K562 (cell line): ENCODE data around the gene TRPC4AP. TPM values are rescaled to one million over a fixed set of nuclear protein-coding genes. Genes with fewer than 3 reads are reported as not detected.
A peak's percentile ranks its signal among the peaks of the same experiment; 100 is the strongest.

Experiments used
- ATAC-seq: fragments of 200-7000 bp; cut with Tn5 transposase; 3 replicates; pipeline ENCODE4 v1.9.1; 2020; ENCODE audit warnings: moderate library complexity
- BruUV-seq: library from RNA; stranded (reverse); fragments of 400-500 nt; replicated peaks from 2 replicates; lab custom pipeline; 2021; lab: Mats Ljungman, UMichigan
- CTCF ChIA-PET: fragments of 300-600 bp; formaldehyde crosslinking; extraction: SDS; loops from one replicate; lab custom pipeline; 2021; ENCODE audit warnings: low intra/inter-chr PET ratio; lab: Yijun Ruan, JAX
- POLR2A ChIA-PET: fragments of 300-600, 350-650 bp; sonication (Branson Sonifier 250); formaldehyde crosslinking; extraction: SDS; loops from one replicate; lab custom pipeline; 2021; ENCODE audit warnings: antibody characterized with exemption, inconsistent platforms; lab: Yijun Ruan, JAX
- DNase-seq, 4 experiments: peaks; one replicate each; pipeline versions ENCODE4 v3.0.0 to v3.0.0-alpha.2; 2011 to 2018; ENCODE audit warnings: low spot score in 3 of 4, mixed read lengths in 3 of 4; ENCODE audit errors: extremely low read depth in 1 of 4
- FAIRE-seq: peaks from 2 replicates; lab custom pipeline; 2011; peaks lifted over from hg19 to GRCh38; lab: Jason Lieb, UNC
- H2AFZ ChIP-seq: 2 replicates; pipeline ENCODE4 v1.6.0; 2011; ENCODE audit warnings: low read depth, low read length, control low read depth, inconsistent platforms
- H3K27ac ChIP-seq: fragments of 200-600 bp; 3 replicates; pipeline ENCODE4 v1.8.0; 2011; ENCODE audit warnings: low read depth, mild to moderate bottlenecking, control low read depth, inconsistent platforms, low read length, moderate library complexity, mixed read lengths; ENCODE audit errors: extremely low read depth
- H3K27me3 ChIP-seq, 2 experiments: fragments of 300-600 bp in 1 of 2; 2 replicates in 1 of 2; 3 replicates in 1 of 2; pipeline versions ENCODE4 v1.6.0 to v1.8.0; 2011; ENCODE audit warnings: inconsistent platforms in 2 of 2, low read length in 2 of 2, mild to moderate bottlenecking in 1 of 2, mixed read lengths in 1 of 2, moderate library complexity in 1 of 2; ENCODE audit not compliant: control insufficient read depth in 2 of 2, insufficient read depth in 2 of 2
- H3K36me3 ChIP-seq: fragments of 300-600 bp; 3 replicates; pipeline ENCODE4 v1.8.0; 2011; ENCODE audit warnings: mild to moderate bottlenecking, low read length, inconsistent platforms; ENCODE audit not compliant: control insufficient read depth, insufficient read depth
- H3K4me1 ChIP-seq, 2 experiments: fragments of 200-600 bp in 1 of 2; replicated peaks in 1 of 2; 2 replicates in 1 of 2; 3 replicates in 1 of 2; pipeline versions ENCODE4 v1.5.1 to v1.8.0; 2011; ENCODE audit warnings: inconsistent platforms in 2 of 2, low read length in 2 of 2, mild to moderate bottlenecking in 1 of 2, mixed read lengths in 1 of 2, moderate library complexity in 1 of 2; ENCODE audit not compliant: control insufficient read depth in 2 of 2, insufficient read depth in 2 of 2
- H3K4me2 ChIP-seq: 2 replicates; pipeline ENCODE4 v1.6.1; 2011; ENCODE audit warnings: low read length, control low read depth, inconsistent platforms, mixed read lengths; ENCODE audit not compliant: insufficient read depth
- H3K4me3 ChIP-seq: fragments of 200-600 bp; sonication (generic), shearing (Covaris generic); 2 replicates; pipeline ENCODE4 v1.5.1; 2016; ENCODE audit warnings: control low read depth, inconsistent platforms
- H3K79me2 ChIP-seq: fragments of 200-600 bp; 3 replicates; pipeline ENCODE4 v1.8.0; 2011; ENCODE audit warnings: low read length, inconsistent platforms; ENCODE audit not compliant: control insufficient read depth, insufficient read depth
- H3K9ac ChIP-seq, 2 experiments: 2 replicates each; pipeline versions ENCODE4 v1.6.0 to v1.6.1; 2011; ENCODE audit warnings: low read depth in 2 of 2, low read length in 2 of 2, control low read depth in 1 of 2, inconsistent platforms in 1 of 2, mild to moderate bottlenecking in 1 of 2, mixed read lengths in 1 of 2; ENCODE audit not compliant: insufficient read depth in 1 of 2
- H3K9me1 ChIP-seq: one replicate; pipeline ENCODE4 v1.6.0; 2011; ENCODE audit warnings: inconsistent platforms, mild to moderate bottlenecking, low read length, moderate library complexity; ENCODE audit not compliant: control insufficient read depth, insufficient read depth
- H3K9me3 ChIP-seq: replicated peaks from 2 replicates; pipeline ENCODE4 v1.5.1; 2011; ENCODE audit warnings: low read depth, low read length, inconsistent platforms; ENCODE audit not compliant: control insufficient read depth, insufficient read depth
- H4K20me1 ChIP-seq: replicated peaks from 2 replicates; pipeline ENCODE4 v1.6.1; 2011; ENCODE audit warnings: low read length, inconsistent platforms, mixed read lengths; ENCODE audit not compliant: control insufficient read depth, insufficient read depth
- CBFA2T3 ChIP-seq: fragments of 450-650 bp; IDR thresholded peaks from 2 replicates; pipeline ENCODE4 v1.6.1; 2017
- DPF2 ChIP-seq: fragments of 450-650 bp; IDR thresholded peaks from 2 replicates; pipeline ENCODE4 v1.6.1; 2016
- FOSL1 ChIP-seq: fragments of 200-800 bp; sonication (Bioruptor generic); conservative IDR thresholded peaks from 2 replicates; pipeline ENCODE4 v1.6.1; 2016; ENCODE audit warnings: missing genetic modification characterization, missing compliant biosample characterization
- HDAC1 ChIP-seq, 2 experiments: fragments of 450-650 bp; IDR thresholded peaks; 2 replicates each; pipeline ENCODE4 v1.6.1; 2016 to 2017; ENCODE audit warnings: inconsistent platforms in 1 of 2, mild to moderate bottlenecking in 1 of 2, moderate library complexity in 1 of 2
- KDM1A ChIP-seq, 2 experiments: fragments of 450-650 bp; IDR thresholded peaks; 2 replicates each; pipeline ENCODE4 v1.6.1; 2016; ENCODE audit warnings: mild to moderate bottlenecking in 2 of 2
- KLF16 ChIP-seq: IDR thresholded peaks from 2 replicates; pipeline ENCODE4 v1.6.1; 2016; ENCODE audit warnings: antibody characterized with exemption
- NFE2L1 ChIP-seq: fragments of 450-650 bp; IDR thresholded peaks from 2 replicates; pipeline ENCODE4 v1.6.1; 2016; ENCODE audit warnings: missing genetic modification characterization, low read depth, mild to moderate bottlenecking, missing compliant biosample characterization, moderate library complexity, borderline replicate concordance
- NR2C1 ChIP-seq, 2 experiments: fragments of 450-650 bp; IDR thresholded peaks; 2 replicates each; pipeline ENCODE4 v1.6.1; 2017; ENCODE audit warnings: mild to moderate bottlenecking in 2 of 2, antibody characterized with exemption in 1 of 2, inconsistent platforms in 1 of 2, missing compliant biosample characterization in 1 of 2, missing genetic modification characterization in 1 of 2
- TEAD1 ChIP-seq, 2 experiments: fragments of 450-650 bp in 1 of 2; sonication (generic) in 1 of 2; formaldehyde crosslinking; IDR thresholded peaks; 2 replicates each; pipeline versions ENCODE4 v1.4.0 to v1.8.0; 2020 to 2022; ENCODE audit warnings: mild to moderate bottlenecking in 2 of 2, missing genetic modification reagents in 1 of 2
- WGBS: fragments of 100-300 bp; shearing (Covaris generic); methylation state at CpG from one replicate; pipeline ENCODE4 v1.1.6; 2016; ENCODE audit warnings: low coverage, mixed read lengths; ENCODE audit not compliant: insufficient coverage; ENCODE audit errors: missing lambda C conversion rate; 5-methylcytosine and 5-hydroxymethylcytosine counted together
- in situ Hi-C: fragments of 300-500 bp; cut with MboI; formaldehyde crosslinking; loops from 4 replicates; pipeline ENCODE4 v1.15.0; 2018; ENCODE audit warnings: inconsistent platforms, mixed read lengths
- intact Hi-C: fragments of 100-400 bp; cut with micrococcal nuclease; formaldehyde crosslinking; loops from 2 replicates; pipeline ENCODE4 v1.14.2; 2022
- polyA plus RNA-seq, 8 experiments: library from polyadenylated mRNA; depleted of rRNA in 4 of 8; stranded (reverse) in 5 of 8; unstranded in 3 of 8; fragments of >200 nt; fragmentation: Nextera tagmentation in 2 of 8; fragmentation: Illumina TruSeq in 1 of 8; extraction: Ambion mirVana in 2 of 8; extraction: Trizol in 1 of 8; gene quantifications; 2 replicates each; pipeline versions ENCODE4 v1.2.1 to v1.2.3, GENCODE V29; 2011 to 2014; ENCODE audit warnings: inconsistent platforms in 1 of 8, missing spikeins in 1 of 8
- total RNA-seq, 7 experiments: library from RNA; depleted of rRNA in 6 of 7; stranded (reverse); fragments of >200 nt in 6 of 7; fragmentation: Illumina TruSeq in 2 of 7; extraction: Trizol in 2 of 7; gene quantifications; 2 replicates each; pipeline versions ENCODE4 v1.2.1 to v1.2.3, GENCODE V29; 2011 to 2021; ENCODE audit warnings: low replicate concordance in 1 of 7
- TF ChIP-seq, protein P1 (sequence below): fragments of 250-450 bp; sonication (Bioruptor Pico); IDR thresholded peaks from 2 replicates; pipeline ENCODE4 v1.8.0; 2022; ENCODE audit warnings: inconsistent platforms, mild to moderate bottlenecking, moderate library complexity, borderline replicate concordance

The TRPC4AP gene
- total and polyA plus RNA-seq, 9 of the 15 experiments (the other 6 are each of a cell fraction or from before 2014, with no cell fraction given) = 2.3 to 70.3 (median 33.3) TPM

DNA sequence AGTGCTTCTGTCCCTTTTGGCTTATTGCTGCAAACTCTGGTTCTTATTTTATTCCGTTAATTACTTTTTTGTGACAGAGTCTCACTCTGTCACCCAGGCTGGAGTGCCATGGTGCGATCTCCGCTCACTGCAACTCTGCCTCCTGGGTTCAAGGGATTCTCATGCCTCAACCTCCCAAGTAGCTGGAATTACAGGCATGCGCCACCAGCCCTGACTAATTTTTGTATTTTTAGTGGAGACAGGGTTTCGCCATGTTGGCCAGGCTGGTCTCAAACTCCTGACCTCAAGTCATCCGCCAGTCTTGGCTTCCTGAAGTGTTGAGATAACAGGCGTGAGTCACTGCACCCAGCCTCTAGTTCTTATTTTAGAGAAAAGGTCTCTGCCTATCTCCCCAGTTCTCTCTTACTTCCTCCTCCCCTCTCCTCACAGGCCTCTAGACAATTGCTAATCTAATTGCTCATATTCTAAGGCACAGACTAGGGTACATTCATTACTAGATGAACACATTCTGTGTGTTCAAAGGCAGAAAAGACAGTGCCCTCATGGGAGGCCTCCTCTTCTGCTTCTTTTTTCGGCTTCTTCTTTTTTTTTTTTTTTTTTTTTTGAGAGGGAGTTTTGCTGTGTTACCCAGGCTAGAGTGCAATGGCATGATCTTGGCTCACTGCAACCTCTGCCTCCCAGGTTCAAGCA is 27.6 kb upstream of the TRPC4AP start (continued):
- TF ChIP-seq FOSL1 = peak; percentile 97
- TF ChIP-seq, protein P1, sequence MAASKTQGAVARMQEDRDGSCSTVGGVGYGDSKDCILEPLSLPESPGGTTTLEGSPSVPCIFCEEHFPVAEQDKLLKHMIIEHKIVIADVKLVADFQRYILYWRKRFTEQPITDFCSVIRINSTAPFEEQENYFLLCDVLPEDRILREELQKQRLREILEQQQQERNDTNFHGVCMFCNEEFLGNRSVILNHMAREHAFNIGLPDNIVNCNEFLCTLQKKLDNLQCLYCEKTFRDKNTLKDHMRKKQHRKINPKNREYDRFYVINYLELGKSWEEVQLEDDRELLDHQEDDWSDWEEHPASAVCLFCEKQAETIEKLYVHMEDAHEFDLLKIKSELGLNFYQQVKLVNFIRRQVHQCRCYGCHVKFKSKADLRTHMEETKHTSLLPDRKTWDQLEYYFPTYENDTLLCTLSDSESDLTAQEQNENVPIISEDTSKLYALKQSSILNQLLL (CRISPR knock-in tag) = no peak
- peak; percentile 44 to 58; a peak in 2 of 4 replicates for TF ChIP-seq TEAD1 (CRISPR knock-in tag; IDR thresholded peaks at IDR 0.05)

DNA sequence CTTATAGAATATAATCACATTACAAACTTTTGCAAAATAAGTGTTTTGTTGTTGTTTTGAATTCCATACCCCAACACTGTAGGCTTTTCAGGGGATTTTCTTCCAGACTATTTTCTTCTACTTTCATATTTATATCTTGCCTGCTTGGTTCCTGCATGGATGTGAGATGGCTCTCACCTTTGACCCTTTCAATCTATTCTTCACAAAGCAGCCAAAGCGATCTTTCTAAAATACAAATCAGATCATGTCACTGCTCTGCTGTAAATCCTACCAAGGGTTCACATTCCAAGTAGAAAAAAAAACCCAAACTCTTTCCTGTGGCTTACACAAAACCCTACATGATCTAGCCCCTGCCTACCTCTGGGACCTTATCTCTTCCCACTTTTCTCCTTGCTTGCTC is 25.0 kb upstream of the TRPC4AP start:
- CTCF ChIA-PET = interaction anchor here (0.5 kb wide), 1 partner anchor 325 kb away, joined by 4 read pairs; no protein-coding TSS in a partner anchor
- peaks cover 32 to 46% of the 10 kb centered on the region in 2 experiments for H3K4me1 ChIP-seq
- intact Hi-C loops = no loop called here

More for the DNA sequence above, 25.0 kb upstream of the TRPC4AP start:
- DNase-seq (no peak), ATAC-seq (no peak), FAIRE-seq (no peak)
- in situ Hi-C loops = no loop called here
- WGBS = 13% methylated on average over 1 of the region's 1 CpG
- H3K27me3 ChIP-seq = no peaks in the 10 kb centered on the region
- no peaks in the 10 kb centered on the region for H3K9me3 ChIP-seq
- H3K4me3 ChIP-seq = no peak overlapping the region
- no peak overlapping the region for H2AFZ ChIP-seq
- H3K36me3 ChIP-seq = peaks cover 40% of the 10 kb centered on the region; the same call in 2 of the 3 replicates
- H3K79me2 ChIP-seq = no peaks in the 10 kb centered on the region
- no peaks in the 10 kb centered on the region for H4K20me1 ChIP-seq
- POLR2A ChIA-PET = interaction anchor here (0.6 to 1.4 kb wide), 2 partner anchors 16 to 241 kb away, joined by 4 to 9 read pairs; partner anchors contain the start of gene ACSS2
- no peak overlapping the region for H3K27ac ChIP-seq
- H3K4me2 ChIP-seq = no peak overlapping the region
- no TSS peak for BruUV-seq
- TF ChIP-seq CBFA2T3 (peak; percentile 13; the same call in 1 of the 2 replicates), KLF16 (no peak), HDAC1 (IDR thresholded peaks at IDR 0.05) (peak in 1 of 2 experiments; percentile 40; a peak in 1 of 4 replicates), NR2C1 (IDR thresholded peaks at IDR 0.05) (peak; percentile 39; the same call in 1 of the 2 replicates), NR2C1 (tag; IDR thresholded peaks at IDR 0.05) (peak; percentile 69), DPF2 (0 out of 2 replicates have a peak, but pooled peaks have one; percentile 15), KDM1A (IDR thresholded peaks at IDR 0.05) (peak; percentile 46 to 76; a peak in 3 of 4 replicates), NFE2L1 (tag) (no peak)
- H3K9me1 ChIP-seq = no peaks in the 10 kb centered on the region
- no peak overlapping the region for H3K9ac ChIP-seq
